ELF-1 (cell line): Measurements from ENCODE around the gene MED13L.

Source experiments
- DNase-seq: peaks from one replicate; pipeline ENCODE4 v3.0.0-alpha.2; 2016; ENCODE audit warnings: low read depth, low spot score

Gene MED13L

DNA sequence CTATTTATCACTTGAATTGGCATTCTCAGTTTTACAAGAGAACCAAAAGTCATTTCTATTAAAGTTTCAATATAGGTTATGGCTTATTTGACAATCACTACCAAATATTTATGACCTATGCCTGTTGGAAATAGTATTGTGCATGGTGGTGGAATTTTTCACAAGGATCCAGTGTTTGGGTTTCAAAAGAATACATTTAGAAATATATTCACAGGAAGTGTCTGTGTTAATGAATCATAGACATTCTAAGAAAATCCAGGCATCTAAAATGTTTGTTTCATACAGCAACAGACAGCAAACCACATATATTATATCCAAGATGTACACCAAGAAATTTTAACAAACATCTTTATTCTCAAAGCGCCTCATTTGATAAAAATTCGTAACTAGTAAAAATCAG, 92.7 kb downstream of the MED13L start:
- DNase-seq, result no peak

DNA sequence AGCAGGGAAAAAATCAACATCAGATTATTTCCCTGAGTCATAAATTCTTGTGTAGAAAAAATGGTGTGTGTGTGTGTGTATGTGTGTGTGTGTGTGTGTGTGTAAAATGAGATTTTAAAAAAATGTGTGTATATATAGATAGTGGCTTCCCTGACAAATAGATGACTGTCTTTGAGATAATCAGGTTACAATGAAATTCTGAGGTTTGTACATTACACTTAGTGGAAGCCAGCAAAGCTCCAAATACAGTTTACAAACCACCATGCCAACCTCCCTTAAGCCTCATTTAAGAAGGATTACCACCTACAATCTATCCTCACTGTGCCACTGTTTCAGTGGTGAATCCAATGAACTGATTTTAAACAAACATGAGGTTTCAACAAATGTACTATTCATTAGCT, 93.8 kb downstream of the MED13L start:
- DNase-seq, result no peak

DNA sequence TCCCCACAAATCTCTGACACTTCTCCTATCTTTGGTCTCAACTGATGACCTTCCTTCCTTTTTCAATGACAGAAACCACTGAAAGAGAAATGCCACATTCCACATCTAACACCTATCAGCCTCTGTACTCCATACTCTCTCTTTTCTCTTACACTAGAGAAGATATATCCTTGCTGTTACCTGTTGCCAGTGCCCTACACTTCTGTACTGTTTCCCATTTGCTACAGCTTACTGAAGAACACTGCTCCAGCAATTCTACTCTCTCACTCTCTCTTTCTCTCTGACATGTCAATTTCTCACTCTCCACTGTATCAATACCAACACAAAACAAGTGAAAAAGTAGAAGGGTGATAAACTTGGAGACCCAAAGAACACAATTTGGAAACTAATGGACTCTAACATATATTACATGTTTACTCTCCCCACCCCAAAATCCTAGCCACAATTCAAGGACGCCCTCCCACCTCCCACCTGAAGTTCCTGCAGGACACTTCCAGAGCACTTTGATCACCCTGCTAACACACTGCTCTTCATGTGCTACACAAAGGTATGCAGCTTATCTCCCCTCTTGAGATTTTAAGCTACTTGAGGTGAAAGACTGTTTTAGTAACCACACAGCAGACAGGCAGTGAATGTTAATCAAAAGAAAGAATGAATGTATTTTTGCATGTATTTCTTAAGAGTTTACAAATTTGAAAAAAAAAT, 95.0 kb downstream of the MED13L start:
- no peak for DNase-seq

DNA sequence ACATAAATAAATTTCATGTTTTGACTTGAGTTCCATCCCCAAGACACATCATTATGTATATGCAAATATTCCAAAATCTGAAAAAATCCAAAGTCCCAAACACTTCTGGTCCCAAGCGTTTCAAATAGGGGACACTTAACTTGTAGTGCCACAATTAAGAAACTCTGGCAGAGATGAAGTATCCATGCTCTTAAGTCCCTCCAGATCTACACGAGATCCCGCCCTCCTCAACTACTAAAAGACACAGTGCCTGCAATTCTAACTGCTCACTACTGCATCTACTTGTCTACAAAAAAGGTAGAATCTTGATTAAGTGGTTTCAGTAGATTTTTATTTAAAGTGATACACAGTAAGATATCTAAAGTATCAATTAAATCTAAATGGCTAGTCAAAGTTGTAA, 97.0 kb downstream of the MED13L start:
- no peak for DNase-seq

DNA sequence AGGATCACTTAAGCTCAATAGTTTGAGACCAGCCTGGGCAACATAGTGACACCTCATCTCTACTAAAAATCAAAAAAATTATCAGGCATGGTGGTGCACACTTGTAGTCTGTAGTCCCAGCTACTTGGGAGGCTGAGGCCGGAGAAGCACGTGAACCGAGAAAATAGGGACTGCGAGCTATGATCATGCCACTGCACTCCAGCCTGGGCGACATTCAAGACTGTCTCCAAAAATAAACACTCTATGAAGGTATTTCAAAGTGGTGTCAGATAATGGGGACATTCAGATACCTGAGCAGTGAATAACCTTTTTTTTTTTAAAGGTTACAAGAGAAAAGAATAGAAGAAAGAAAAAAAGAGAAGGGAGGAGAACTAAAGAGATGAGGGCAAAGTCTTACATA, 98.1 kb downstream of the MED13L start:
- DNase-seq, result no peak

DNA sequence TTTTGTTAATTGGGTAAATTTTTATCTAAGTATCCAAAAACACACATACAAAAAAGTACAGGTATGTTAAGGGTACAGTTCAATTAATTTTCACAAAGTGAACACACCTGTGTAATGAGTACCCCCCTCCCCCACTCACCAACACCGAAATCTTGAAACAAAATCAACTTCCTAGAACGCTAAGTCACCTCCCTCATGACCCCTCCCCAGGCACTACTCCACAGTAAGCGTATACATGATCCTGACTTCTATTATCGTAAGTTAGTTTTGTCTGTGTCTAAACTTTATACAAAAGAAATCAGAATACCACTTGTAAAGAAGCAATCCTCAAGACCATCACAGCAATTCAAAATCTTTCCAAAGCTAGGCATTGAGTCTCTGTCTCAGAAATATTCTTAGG, 100.5 kb downstream of the MED13L start:
- DNase-seq, result no peak

DNA sequence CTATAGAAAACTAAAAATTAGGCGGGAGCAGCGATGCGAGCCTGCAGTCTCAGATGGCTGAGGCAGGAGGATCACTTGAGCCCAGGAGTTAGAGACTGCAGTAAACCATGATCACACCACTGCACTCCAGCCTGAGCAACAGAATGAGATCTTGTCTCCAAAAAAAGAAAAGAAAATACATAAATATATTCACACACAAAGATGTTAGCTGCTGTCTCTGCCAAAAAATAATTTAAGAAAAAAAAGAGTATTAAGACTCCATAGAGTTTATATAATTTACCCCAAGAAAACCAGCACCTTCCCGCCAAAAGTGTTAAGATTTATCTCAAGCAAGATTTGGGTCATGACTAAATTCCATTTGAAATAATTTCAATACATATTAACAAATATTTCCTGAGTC, 102.6 kb downstream of the MED13L start:
- no peak for DNase-seq

DNA sequence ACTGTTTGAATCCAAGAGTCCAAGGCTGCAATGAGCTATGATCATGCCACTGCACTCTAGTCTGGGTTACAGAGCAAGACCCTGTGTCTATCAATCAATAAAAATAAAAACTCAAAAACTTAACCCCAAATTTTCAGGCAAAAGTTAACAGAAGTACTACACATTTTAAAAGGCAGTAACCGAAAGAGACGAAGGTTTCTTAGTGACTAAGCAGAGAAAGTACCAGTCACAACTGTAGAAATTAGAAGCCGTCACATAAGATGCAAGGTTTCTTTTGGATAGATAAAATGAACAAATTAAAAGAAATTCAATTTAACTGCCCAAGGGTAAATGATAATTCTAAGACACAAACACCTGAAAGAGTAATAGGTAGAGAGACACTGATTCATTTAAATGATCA, 103.5 kb downstream of the MED13L start:
- no peak for DNase-seq

DNA sequence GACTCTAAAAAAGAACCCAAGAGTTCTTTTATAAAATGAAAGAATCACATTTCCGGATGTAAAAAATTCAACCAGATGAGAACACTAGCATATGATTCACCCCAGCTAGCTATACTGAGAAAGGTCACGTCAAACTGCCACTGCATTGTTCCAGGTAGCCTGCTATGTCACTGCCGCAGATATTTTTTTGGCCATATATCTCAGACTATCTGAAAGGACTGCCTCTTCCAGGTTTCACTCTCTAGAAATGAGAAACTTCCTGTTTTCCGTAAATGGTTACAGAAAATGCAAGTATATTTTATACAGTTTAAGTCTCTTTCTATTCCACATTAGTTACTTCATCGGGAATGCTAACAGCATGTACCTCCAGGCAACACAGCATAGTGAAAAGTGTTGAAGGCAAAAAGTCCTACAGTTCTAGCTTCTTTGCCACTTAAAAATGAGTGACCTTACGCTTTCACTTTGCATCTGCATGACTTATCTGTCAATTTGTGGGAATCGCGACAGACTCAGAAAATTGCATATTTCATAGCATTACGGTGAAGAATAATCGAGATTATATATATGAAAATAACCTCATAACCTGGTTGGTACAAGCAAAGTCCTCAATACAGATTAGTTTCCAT, 105.2 kb downstream of the MED13L start:
- no peak for DNase-seq

DNA sequence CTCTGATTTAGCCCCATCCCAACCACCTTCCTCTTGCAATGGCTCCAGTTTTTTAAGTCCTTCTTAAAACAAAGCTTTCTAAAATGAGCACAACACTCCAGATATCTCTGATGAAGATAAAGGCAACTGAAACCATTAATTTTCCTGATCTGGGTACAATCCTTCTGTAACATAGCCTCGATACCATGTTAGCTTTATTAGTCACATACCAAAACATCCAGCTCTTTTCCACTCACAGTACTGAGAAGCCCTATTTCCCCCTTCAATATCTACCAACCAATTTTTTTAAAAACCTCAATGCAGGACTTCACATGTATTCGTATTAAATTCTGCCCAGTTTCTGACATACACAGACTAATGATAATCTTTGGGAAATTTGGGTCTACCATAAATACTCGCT, 105.9 kb downstream of the MED13L start:
- no peak for DNase-seq

DNA sequence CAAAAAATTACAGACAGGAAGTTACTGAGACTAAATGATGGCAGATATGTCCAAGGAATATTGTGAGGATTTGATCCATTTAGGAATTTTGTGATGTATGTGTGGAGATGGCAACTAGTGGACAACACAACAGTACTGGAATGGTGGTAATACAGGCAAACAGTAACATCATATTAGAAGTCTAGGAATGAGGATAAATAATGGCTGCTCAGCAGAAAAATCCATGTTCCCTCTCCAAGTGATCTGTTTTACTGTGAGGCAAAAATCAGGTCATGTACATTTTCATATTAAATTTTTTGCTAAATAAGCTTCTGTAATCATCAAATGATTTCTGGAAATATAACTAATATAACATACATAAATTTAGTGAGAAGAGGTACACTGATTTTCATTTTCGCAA, 108.4 kb downstream of the MED13L start:
- no peak for DNase-seq

DNA sequence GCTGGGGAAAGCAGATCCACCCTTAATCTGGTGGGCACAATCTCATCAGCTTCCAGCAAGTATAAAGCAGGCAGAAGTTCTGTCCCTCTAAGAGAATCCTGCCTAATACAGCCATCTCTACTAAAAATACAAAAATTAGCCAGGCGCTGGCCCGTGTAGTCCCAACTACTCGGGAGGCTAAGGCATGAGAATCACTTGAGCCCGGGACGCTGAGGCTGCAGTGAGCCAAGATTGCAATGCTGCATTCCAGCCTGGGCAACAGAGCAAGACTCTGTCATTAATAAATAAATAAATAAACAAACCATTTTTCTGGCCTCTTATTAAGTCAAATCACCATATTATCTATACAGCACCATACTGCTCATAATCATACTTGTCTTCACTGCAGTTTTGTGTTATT, 111.2 kb downstream of the MED13L start:
- DNase-seq, result no peak

DNA sequence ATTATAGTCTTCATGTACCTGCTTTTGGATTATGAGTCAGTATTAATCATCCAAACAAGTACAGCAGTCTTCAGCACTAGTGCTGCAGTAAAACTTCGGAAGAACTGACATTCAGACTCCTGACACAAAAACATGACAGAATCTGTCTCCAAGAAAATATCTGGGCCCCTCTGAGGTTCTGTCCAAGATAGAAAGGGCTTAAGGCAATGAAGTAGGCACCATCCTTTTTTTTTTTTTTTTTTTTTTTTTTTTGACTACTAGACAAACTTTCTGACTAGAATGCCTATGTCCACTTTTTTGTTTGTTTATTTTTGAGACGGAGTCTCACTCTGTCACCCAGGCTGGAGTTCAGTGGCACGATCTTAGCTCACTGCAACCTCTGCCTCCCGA, 112.5 kb downstream of the MED13L start:
- no peak for DNase-seq

DNA sequence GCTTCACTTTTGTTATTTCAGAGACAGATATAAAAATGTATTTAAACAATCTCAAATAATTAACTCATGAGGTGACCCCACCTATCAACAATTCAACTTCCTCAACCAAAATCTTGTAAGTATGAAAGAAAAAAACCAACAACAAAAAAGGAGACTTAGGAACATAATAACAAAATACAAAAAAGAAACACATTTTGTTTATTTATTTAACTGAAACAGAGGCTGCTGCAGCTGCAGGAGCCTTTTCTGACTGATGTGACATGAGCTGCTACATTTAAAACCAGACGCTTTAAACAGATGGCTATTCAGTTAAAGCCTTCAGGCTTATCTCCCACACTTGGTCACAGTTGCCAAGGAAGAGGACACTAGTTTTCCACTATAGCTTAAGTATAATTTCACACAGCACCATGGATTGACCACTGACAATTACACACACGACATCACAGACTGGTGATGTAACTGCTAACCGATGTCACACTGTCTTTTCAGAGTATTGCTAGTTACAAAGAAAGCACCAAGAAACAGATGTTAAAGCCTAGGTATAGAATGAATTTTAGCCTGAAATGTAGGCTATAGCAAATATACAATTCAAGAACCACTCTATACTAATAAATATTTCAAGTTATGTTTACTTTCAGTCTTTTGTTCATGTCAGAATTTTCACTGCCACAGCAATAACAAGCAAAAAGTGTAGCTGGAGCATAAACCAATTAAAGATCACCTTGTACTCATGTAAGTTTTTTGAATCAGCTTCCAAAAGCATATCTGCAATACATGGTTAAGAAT, 113.0 kb downstream of the MED13L start:
- DNase-seq, result no peak

DNA sequence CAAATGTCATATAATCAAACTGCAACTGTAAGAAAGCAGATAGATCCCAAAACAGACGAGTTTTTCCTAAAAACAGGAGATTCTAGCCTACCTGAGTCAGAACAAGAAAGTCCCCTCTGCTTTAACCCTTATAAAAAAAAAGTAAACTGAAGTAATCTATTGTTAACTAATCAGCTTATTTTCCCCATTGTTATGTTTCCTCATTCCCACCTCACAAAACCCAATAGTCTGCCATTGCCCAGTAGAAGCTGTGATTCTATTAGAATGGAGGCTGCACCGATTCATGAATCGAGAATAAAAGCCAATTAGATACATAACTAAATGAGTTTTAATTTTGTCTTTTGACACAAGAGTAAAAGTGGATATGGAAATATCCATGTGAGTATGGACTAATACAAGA, 115.4 kb downstream of the MED13L start:
- DNase-seq, result no peak

DNA sequence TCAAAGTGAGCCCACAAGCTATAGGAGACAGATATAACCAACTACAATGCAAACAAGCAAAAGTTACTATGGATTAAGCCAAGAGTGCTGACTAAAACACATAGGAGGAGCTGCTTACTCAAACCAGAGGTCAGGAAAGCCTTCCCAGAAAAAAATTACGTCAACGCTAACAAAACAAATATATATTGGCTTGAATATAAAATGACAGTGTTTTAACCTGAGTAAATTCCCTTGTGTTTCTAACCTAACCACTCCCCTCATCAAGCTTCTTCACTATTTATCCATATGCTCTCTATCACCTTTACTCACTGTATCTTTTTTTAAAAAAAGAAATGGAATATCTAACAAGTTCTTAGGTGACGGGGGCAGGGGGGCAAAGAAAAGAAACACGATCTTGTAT, 115.9 kb downstream of the MED13L start:
- DNase-seq, result no peak

DNA sequence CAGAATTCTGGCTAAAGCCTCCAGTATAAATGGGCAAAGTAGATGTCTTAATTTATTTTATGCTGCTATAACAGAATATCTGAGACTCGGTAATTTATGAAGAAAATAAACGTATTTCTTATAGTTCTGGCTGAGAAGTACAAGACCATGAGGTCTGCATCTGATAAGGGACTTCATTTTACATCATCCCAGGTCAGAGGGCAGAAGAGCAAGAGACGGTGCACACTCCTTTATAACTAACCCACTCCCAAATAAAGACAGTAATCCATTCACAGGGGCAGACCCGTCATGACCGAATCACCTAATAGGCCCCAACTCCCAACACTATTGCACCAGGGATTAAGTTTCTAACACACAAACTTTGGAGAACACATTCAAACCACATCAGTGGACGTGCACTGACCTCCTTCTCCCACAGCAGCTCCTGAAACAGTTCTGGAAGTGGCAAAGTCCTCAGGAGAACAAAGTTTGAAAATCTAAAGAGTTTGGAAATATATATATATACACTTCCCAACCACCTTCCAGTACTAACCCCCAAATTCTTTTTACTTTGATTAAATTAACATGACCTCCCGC, 116.5 kb downstream of the MED13L start:
- no peak for DNase-seq

DNA sequence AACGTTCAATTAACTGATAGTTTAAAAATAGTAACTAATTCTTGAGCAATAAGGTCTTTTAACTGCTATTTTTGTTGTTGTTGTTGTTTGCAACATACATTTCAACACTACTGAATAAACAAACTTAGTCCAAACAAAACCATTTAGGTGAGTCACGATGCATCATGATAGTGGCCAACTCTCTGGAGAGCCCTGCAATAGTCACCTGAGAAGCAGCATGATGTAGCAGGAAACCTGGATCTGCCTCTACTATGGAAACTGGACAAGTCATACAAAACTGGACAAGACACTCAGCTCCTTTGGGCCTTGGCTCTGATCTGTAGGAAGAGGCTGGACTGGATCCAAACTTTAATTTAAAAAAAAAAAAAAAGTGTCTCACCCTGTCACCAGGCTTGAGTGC, 117.3 kb downstream of the MED13L start:
- DNase-seq, result no peak

DNA sequence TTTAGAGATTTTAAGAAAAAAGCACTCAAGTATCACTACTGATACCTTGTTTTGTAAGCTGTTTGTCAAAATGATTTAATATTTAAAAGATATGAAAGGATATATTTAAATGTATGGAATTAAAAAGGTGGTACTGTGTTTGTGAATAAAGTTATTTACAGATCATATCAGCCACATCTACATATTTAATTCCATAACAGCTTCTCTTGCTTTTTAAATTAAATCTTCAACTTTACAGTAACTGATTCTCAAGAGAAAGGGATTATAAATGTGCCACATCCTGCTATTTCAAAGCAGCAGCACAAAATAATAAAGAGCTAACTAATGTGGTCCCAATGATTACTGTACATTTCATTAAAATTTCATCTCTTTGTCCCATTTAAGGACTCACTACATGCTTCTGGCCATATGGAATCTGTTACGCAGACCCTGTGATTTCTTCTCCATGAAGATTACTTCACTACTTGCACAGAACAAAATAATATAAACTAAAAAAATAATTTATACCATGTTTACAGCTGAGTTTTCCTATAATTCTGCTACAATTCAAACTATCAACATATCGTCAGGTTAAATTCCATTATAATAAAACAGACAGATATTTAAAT, 117.8 kb downstream of the MED13L start:
- no peak for DNase-seq

DNA sequence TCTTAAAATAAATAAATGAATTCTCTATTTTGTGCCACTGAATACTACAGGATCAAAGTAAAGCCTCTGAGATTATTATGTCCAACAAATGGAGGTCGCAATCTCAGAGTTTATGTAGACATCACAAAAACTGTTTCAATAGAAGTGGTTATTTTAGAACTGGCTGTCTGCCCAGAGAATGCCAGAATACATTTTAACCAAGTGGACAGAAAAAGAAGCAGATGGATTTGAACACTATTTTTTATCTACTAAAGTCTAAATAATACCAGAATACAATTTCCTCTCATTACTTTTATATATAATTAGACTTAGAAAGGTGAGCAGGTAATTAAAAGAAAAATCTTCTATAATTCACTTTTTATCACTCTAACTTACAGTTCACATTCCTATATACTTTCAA, 118.3 kb downstream of the MED13L start:
- no peak for DNase-seq

DNA sequence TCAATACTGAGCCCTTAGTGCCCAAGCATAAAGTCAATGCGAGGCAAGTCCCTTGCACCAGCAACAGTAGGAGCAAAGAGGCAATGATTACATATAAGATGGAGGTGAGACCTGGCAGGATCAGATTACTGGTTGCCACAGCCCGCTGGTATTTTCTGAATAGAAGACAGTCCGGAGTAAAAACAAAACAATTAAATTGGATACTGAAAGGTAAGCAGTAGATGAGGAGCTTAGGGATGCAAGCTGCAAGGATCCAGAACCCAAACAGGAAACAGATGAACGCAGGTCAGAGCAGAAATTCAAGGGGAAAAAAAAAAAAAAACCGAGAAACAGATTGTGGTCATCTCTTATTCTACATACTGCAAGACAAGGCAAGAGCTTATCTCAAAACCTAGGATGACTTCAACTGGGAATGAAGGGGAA, 119.6 kb downstream of the MED13L start:
- no peak for DNase-seq

DNA sequence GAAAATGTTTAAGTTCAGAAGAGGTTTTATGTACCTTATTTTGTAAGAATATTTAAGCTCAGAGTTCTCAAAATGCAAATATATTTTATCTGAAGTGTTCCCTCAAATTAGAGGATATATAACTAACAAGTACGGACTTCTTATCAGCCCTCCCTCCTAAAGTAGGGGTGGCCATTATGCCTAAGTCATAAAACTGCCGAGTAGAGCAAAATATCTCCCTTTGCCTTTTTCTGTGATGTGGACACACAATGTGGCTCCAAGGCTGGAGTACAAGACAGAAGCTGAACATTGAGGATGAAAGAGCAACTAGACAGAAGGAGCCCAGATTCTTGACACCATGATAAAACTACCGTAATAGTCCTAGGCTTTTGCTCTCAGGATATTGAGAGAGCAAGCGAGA, 120.9 kb downstream of the MED13L start:
- DNase-seq, result no peak
